IMR-90 (cell line): Measurements from ENCODE around the gene ATM. TPM values are rescaled to one million over a fixed set of nuclear protein-coding genes. Genes with fewer than 3 reads are reported as not detected.

ENCODE experiments used
- ATAC-seq: fragments of 200-7000 bp; cut with Tn5 transposase; 2 replicates; pipeline ENCODE4 v1.9.1; 2020; ENCODE audit warnings: low read depth, mild to moderate bottlenecking, moderate library complexity
- BruUV-seq: library from RNA; stranded (reverse); fragments of 400-500 nt; replicated peaks from 2 replicates; lab custom pipeline; 2021; lab: Mats Ljungman, UMichigan
- CTCF ChIA-PET: fragments of 300-600 bp; formaldehyde crosslinking; extraction: SDS; loops from one replicate; lab custom pipeline; 2021; ENCODE audit warnings: antibody characterized with exemption; lab: Yijun Ruan, JAX
- POLR2A ChIA-PET: fragments of 300-600 bp; sonication (Branson Sonifier 250); formaldehyde crosslinking; loops from one replicate; lab custom pipeline; 2022; ENCODE audit warnings: antibody characterized with exemption; ENCODE audit not compliant: unreplicated experiment; lab: Charles Lee
- DNase-seq: peaks from one replicate; pipeline ENCODE4 v3.0.0; 2013
- H2AFZ ChIP-seq: replicated peaks from 2 replicates; pipeline ENCODE3; 2013; ENCODE audit warnings: low read length, mild to moderate bottlenecking; ENCODE audit not compliant: poor library complexity
- H2AK5ac ChIP-seq: 2 replicates; pipeline ENCODE4 v1.6.1; 2013; ENCODE audit warnings: low read depth, low read length, inconsistent platforms
- H2AK9ac ChIP-seq: replicated peaks from 2 replicates; pipeline ENCODE3; 2013; ENCODE audit warnings: mild to moderate bottlenecking, low read depth, low read length, moderate library complexity; ENCODE audit not compliant: poor library complexity
- H2BK120ac ChIP-seq: 2 replicates; pipeline ENCODE4 v1.6.1; 2013; ENCODE audit warnings: low read depth, low read length, inconsistent platforms
- H2BK15ac ChIP-seq: 3 replicates; pipeline ENCODE4 v1.6.1; 2013; ENCODE audit warnings: low read depth, low read length, inconsistent platforms
- H2BK20ac ChIP-seq: 2 replicates; pipeline ENCODE4 v1.6.1; 2013; ENCODE audit warnings: low read depth, mild to moderate bottlenecking, inconsistent platforms, low read length, moderate library complexity
- H2BK5ac ChIP-seq: 2 replicates; pipeline ENCODE4 v1.6.1; 2013; ENCODE audit warnings: mild to moderate bottlenecking, low read depth, low read length, inconsistent platforms; ENCODE audit not compliant: poor library complexity, severe bottlenecking
- H3K14ac ChIP-seq: replicated peaks from 2 replicates; pipeline ENCODE4 v1.6.1; 2013; ENCODE audit warnings: low read depth, low read length, inconsistent platforms
- H3K18ac ChIP-seq: 2 replicates; pipeline ENCODE4 v1.6.1; 2013; ENCODE audit warnings: low read depth, low read length, control low read depth
- H3K23ac ChIP-seq: 2 replicates; pipeline ENCODE4 v1.6.1; 2013; ENCODE audit warnings: low read depth, low read length, inconsistent platforms
- H3K27ac ChIP-seq: 2 replicates; pipeline ENCODE4 v1.5.1; 2013; ENCODE audit warnings: mild to moderate bottlenecking, control low read depth, low read length; ENCODE audit not compliant: insufficient read depth
- H3K27me3 ChIP-seq: 2 replicates; pipeline ENCODE4 v1.6.1; 2013; ENCODE audit warnings: low read length; ENCODE audit not compliant: control insufficient read depth, insufficient read depth
- H3K36me3 ChIP-seq: 2 replicates; pipeline ENCODE4 v1.6.1; 2013; ENCODE audit warnings: low read length, mixed read lengths; ENCODE audit not compliant: control insufficient read depth, insufficient read depth
- H3K4ac ChIP-seq: 2 replicates; pipeline ENCODE4 v1.6.1; 2013; ENCODE audit warnings: low read depth, low read length, inconsistent platforms
- H3K4me1 ChIP-seq: 2 replicates; pipeline ENCODE4 v1.6.1; 2013; ENCODE audit warnings: low read length, mixed read lengths; ENCODE audit not compliant: control insufficient read depth, insufficient read depth
- H3K4me2 ChIP-seq: 2 replicates; pipeline ENCODE4 v1.6.1; 2013; ENCODE audit warnings: low read depth, mild to moderate bottlenecking, control low read depth, low read length, moderate library complexity
- H3K4me3 ChIP-seq: 2 replicates; pipeline ENCODE4 v1.5.1; 2013; ENCODE audit warnings: low read depth, mild to moderate bottlenecking, control low read depth, low read length, moderate library complexity; ENCODE audit not compliant: insufficient read depth
- H3K56ac ChIP-seq: 2 replicates; pipeline ENCODE4 v1.6.1; 2013; ENCODE audit warnings: low read length, inconsistent platforms; ENCODE audit not compliant: insufficient read depth; ENCODE audit errors: extremely low read depth
- H3K79me1 ChIP-seq, 2 experiments: 2 replicates each; pipeline ENCODE4 v1.6.1; 2013; ENCODE audit warnings: low read length in 2 of 2, inconsistent platforms in 1 of 2, low read depth in 1 of 2
- H3K9ac ChIP-seq: 2 replicates; pipeline ENCODE4 v1.6.1; 2013; ENCODE audit warnings: low read depth, low read length, control low read depth
- H3K9me1 ChIP-seq: 2 replicates; pipeline ENCODE4 v1.6.1; 2013; ENCODE audit warnings: low read length, inconsistent platforms; ENCODE audit not compliant: insufficient read depth
- H3K9me3 ChIP-seq: 2 replicates; pipeline ENCODE4 v1.6.1; 2013; ENCODE audit warnings: low read length; ENCODE audit not compliant: control insufficient read depth, insufficient read depth
- H4K20me1 ChIP-seq: 2 replicates; pipeline ENCODE4 v1.6.1; 2013; ENCODE audit warnings: low read length, inconsistent platforms; ENCODE audit not compliant: insufficient read depth
- H4K5ac ChIP-seq: 2 replicates; pipeline ENCODE4 v1.6.1; 2013; ENCODE audit warnings: mild to moderate bottlenecking, low read depth, low read length, control low read depth
- H4K8ac ChIP-seq, 2 experiments: 2 replicates each; pipeline ENCODE4 v1.6.1; 2013; ENCODE audit warnings: low read depth in 2 of 2, low read length in 2 of 2, control low read depth in 1 of 2, inconsistent platforms in 1 of 2
- H4K91ac ChIP-seq: 2 replicates; pipeline ENCODE4 v1.6.1; 2013; ENCODE audit warnings: low read depth, low read length, inconsistent platforms; ENCODE audit not compliant: insufficient read depth
- BHLHE40 ChIP-seq: fragments of 150-350 bp; IDR thresholded peaks from 2 replicates; pipeline ENCODE4 v1.6.1; 2016; ENCODE audit warnings: mild to moderate bottlenecking, low read depth, low read length
- CEBPB ChIP-seq: IDR thresholded peaks from 2 replicates; pipeline ENCODE4 v1.6.1; 2012; ENCODE audit warnings: low read depth, low read length, improper control_type of control experiment
- CHD1 ChIP-seq: IDR thresholded peaks from 2 replicates; pipeline ENCODE4 v1.6.1; 2012; ENCODE audit warnings: low read depth, low read length, improper control_type of control experiment
- CTCF ChIP-seq: conservative IDR thresholded peaks from 2 replicates; pipeline ENCODE4 v1.5.1; 2012; ENCODE audit warnings: mild to moderate bottlenecking, low read depth, low read length, improper control_type of control experiment
- ELK1 ChIP-seq: fragments of 150-350 bp; IDR thresholded peaks from 2 replicates; pipeline ENCODE4 v1.6.1; 2016; ENCODE audit warnings: low read depth, mild to moderate bottlenecking, low read length, moderate library complexity, borderline replicate concordance
- FOS ChIP-seq: fragments of 150-350 bp; IDR thresholded peaks from 2 replicates; pipeline ENCODE4 v1.6.1; 2016; ENCODE audit warnings: low read depth, low read length
- MAFK ChIP-seq: IDR thresholded peaks from 2 replicates; pipeline ENCODE4 v1.6.1; 2012; ENCODE audit warnings: low read depth, low read length, improper control_type of control experiment
- MAZ ChIP-seq: IDR thresholded peaks from 2 replicates; pipeline ENCODE4 v1.6.1; 2012; ENCODE audit warnings: low read depth, mild to moderate bottlenecking, low read length, improper control_type of control experiment, moderate library complexity, borderline replicate concordance
- MXI1 ChIP-seq: IDR thresholded peaks from 2 replicates; pipeline ENCODE4 v1.6.1; 2012; ENCODE audit warnings: low read depth, mild to moderate bottlenecking, low read length, moderate library complexity, borderline replicate concordance
- NFE2L2 ChIP-seq: fragments of 150-350 bp; IDR thresholded peaks from 2 replicates; pipeline ENCODE4 v1.6.1; 2016; ENCODE audit warnings: low read depth, mild to moderate bottlenecking, low read length
- POLR2A ChIP-seq: IDR thresholded peaks from 2 replicates; pipeline ENCODE4 v1.6.1; 2012; ENCODE audit warnings: mild to moderate bottlenecking, low read depth, low read length
- RCOR1 ChIP-seq: IDR thresholded peaks from 2 replicates; pipeline ENCODE4 v1.6.1; 2012; ENCODE audit warnings: mild to moderate bottlenecking, low read length, improper control_type of control experiment; ENCODE audit not compliant: insufficient replicate concordance
- SMC3 ChIP-seq: fragments of 150-350 bp; IDR thresholded peaks from 2 replicates; pipeline ENCODE4 v1.6.1; 2016; ENCODE audit warnings: low read depth, mild to moderate bottlenecking, antibody characterized with exemption, low read length, moderate library complexity
- USF2 ChIP-seq: fragments of 150-350 bp; IDR thresholded peaks from 2 replicates; pipeline ENCODE4 v1.6.1; 2017; ENCODE audit warnings: mild to moderate bottlenecking, antibody characterized with exemption, low read length, low read depth
- WGBS, 2 experiments: methylation state at CpG; one replicate each; pipeline versions ENCODE4 v1.1.5 to v1.1.7; 2013; ENCODE audit warnings: missing lambda C conversion rate in 2 of 2; ENCODE audit not compliant: insufficient read length in 1 of 2; ENCODE audit errors: extremely low coverage in 2 of 2; 5-methylcytosine and 5-hydroxymethylcytosine counted together
- dilution Hi-C: fragments of 300-500 bp; cut with HindIII; formaldehyde crosslinking; loops from one replicate; pipeline ENCODE4 v1.14.3; 2018; ENCODE audit warnings: low sequenced_read_pairs; ENCODE audit not compliant: unreplicated experiment
- in situ Hi-C: fragments of 300-500 bp; cut with MboI; formaldehyde crosslinking; loops from 3 replicates; pipeline ENCODE4 v1.14.3; 2019; ENCODE audit warnings: low sequenced_read_pairs, inconsistent platforms, mixed read lengths
- intact Hi-C: fragments of 100-400 bp; cut with micrococcal nuclease; formaldehyde crosslinking; loops from 2 replicates; pipeline ENCODE4 v1.10.0; 2022
- polyA plus RNA-seq, 3 experiments: library from polyadenylated mRNA; depleted of rRNA; stranded (reverse); fragments of >200 nt; gene quantifications; 2 replicates each; pipeline ENCODE4 v1.2.3, GENCODE V29; 2012; ENCODE audit warnings: low replicate concordance in 1 of 3
- total RNA-seq: library from RNA; depleted of rRNA; stranded (reverse); fragments of >200 nt; gene quantifications from 2 replicates; pipeline ENCODE4 v1.2.3, GENCODE V29; 2012

The ATM gene
- total and polyA plus RNA-seq, 2 of the 4 experiments (the other 2 are of a cell fraction), result 18.1 to 30.6 TPM

- dilution Hi-C loops, result no loop called here
- Histone ChIP-seq H4K20me1 (peaks cover 4% of the 10 kb centered on the region; the same call in 1 of the 2 replicates), H4K5ac (peak overlapping the region; percentile 8; the same call in 1 of the 2 replicates), H3K4me1 (peaks cover 4% of the 10 kb centered on the region; the same call in 1 of the 2 replicates), H3K36me3 (no peaks in the 10 kb centered on the region; the same call in 1 of the 2 replicates), H2AK5ac (no peak overlapping the region), H2AK9ac (peak overlapping the region; percentile 92), H3K4me2 (peak overlapping the region; percentile 76), H3K79me1 (peaks cover 17 to 59% of the 10 kb centered on the region in 2 experiments), H2AFZ (peak overlapping the region; percentile 97), H3K27me3 (no peaks in the 10 kb centered on the region), H3K9ac (peak overlapping the region; percentile 62), H3K27ac (peak overlapping the region; percentile 68), H3K18ac (0 out of 2 replicates have a peak overlapping the region, but pooled peaks have one; percentile 8), H3K56ac (peak overlapping the region; percentile 86), H2BK120ac (peak overlapping the region; percentile 41), H4K8ac (peak overlapping the region; percentile 15 to 79; a peak in 2 of 4 replicates), H3K4me3 (peak overlapping the region; percentile 70), H3K23ac (peak overlapping the region; percentile 93), H4K91ac (peak overlapping the region; percentile 73), H2BK20ac (no peak overlapping the region), H3K9me1 (peaks cover 7% of the 10 kb centered on the region), H3K9me3 (no peaks in the 10 kb centered on the region), H2BK15ac (peak overlapping the region; percentile 22; the same call in 1 of the 3 replicates), H3K4ac (peak overlapping the region; percentile 80), H2BK5ac (peak overlapping the region; percentile 67), H3K14ac (peak overlapping the region; percentile 87)
- in situ Hi-C loops, result no loop called here
- no peak for DNase-seq
- ChIA-PET CTCF (interaction anchor here (1.1 kb wide), 1 partner anchor 427 kb away, joined by 3 read pairs; no protein-coding TSS in a partner anchor), POLR2A (no interaction called here)
- TSS peak; percentile 68 for BruUV-seq
- intact Hi-C loops, result loop anchor here (2.0 to 10.0 kb wide), 4 partner anchors 100 to 427 kb away; partner anchors contain the start of genes ACAT1 and C11orf65
- 0% methylated on average over 10 of the region's 29 CpGs; no CpG with 5 or more reads in 1 of the 2 experiments for WGBS, 2 experiments
- no peak; the same call in 1 of the 2 replicates for ATAC-seq
- no peak for TF ChIP-seq FOS
- no peak for TF ChIP-seq CTCF
- no peak for TF ChIP-seq RCOR1
- no peak for TF ChIP-seq MAFK
- TF ChIP-seq CEBPB, result no peak
- TF ChIP-seq ELK1, result no peak
- TF ChIP-seq BHLHE40, result no peak
- no peak for TF ChIP-seq CHD1
- TF ChIP-seq USF2, result no peak
- TF ChIP-seq MXI1, result no peak
- no peak; the same call in 1 of the 2 replicates for TF ChIP-seq POLR2A
- TF ChIP-seq MAZ, result no peak
- TF ChIP-seq SMC3, result no peak
- TF ChIP-seq NFE2L2, result no peak
Observed at GRCh38 chr11:108221911-108222573, 825 bp upstream of the ATM start.
